Mucosa of descending colon (tissue), 3 donors: ENCODE data around the gene INO80B. TPM values are rescaled to one million over a fixed set of nuclear protein-coding genes. Genes with fewer than 3 reads are reported as not detected.
A peak's percentile ranks its signal among the peaks of the same experiment; 100 is the strongest.

ENCODE experiments used
- ATAC-seq: fragments of 200-7000 bp; cut with Tn5 transposase; one replicate; pipeline ENCODE4 v1.9.1; 2020; ENCODE audit warnings: mild to moderate bottlenecking, moderate library complexity
- DNase-seq, 3 donors: peaks; one replicate each; pipeline ENCODE4 v3.0.0-alpha.2; 2020
- H3K36me3 ChIP-seq: fragments of 200-600 bp; one replicate; pipeline ENCODE4 v1.8.0; 2021; ENCODE audit warnings: low read depth, mild to moderate bottlenecking
- H3K4me1 ChIP-seq: fragments of 200-600 bp; one replicate; pipeline ENCODE4 v1.8.0; 2021; ENCODE audit warnings: low read depth, mild to moderate bottlenecking
- H3K4me3 ChIP-seq: fragments of 200-600 bp; one replicate; pipeline ENCODE4 v1.8.0; 2021; ENCODE audit warnings: mild to moderate bottlenecking
- H3K9me3 ChIP-seq: fragments of 200-600 bp; one replicate; pipeline ENCODE4 v1.8.0; 2021; ENCODE audit warnings: mild to moderate bottlenecking
- CTCF ChIP-seq: fragments of 200-600 bp; IDR thresholded peaks from one replicate; pipeline ENCODE4 v1.8.0; 2022; ENCODE audit warnings: antibody characterized with exemption, mild to moderate bottlenecking
- intact Hi-C, 2 donors: fragments of 100-400 bp; cut with DNase I in 1 of 2; cut with micrococcal nuclease in 1 of 2; formaldehyde crosslinking; loops; one replicate each; pipeline versions ENCODE4 v1.11.0 to v1.11.1; 2022; cut with DNase I, micrococcal nuclease
- total RNA-seq, 3 donors: library from RNA; stranded (reverse); fragmentation: NEBNext Ultra II Directional in 2 of 3; extraction: Animal tissue kit (Norgen Biotek cat#: 25700) in 2 of 3; gene quantifications; one replicate each; pipeline versions ENCODE4 v1.2.1 to v1.2.4, GENCODE V29; 2021 to 2023
- donor health status: DM: no; HTN: no; CAD: no; lungs with moderate emphysema.
- donor health status: DM: no; HTN: no; CAD: no.
- donor health status: DM: no; HTN: yes; CAD: no.

Gene INO80B
- total RNA-seq, 3 donors from 2014 or later, result 25.0 to 36.5 (median 32.3) TPM

DNA sequence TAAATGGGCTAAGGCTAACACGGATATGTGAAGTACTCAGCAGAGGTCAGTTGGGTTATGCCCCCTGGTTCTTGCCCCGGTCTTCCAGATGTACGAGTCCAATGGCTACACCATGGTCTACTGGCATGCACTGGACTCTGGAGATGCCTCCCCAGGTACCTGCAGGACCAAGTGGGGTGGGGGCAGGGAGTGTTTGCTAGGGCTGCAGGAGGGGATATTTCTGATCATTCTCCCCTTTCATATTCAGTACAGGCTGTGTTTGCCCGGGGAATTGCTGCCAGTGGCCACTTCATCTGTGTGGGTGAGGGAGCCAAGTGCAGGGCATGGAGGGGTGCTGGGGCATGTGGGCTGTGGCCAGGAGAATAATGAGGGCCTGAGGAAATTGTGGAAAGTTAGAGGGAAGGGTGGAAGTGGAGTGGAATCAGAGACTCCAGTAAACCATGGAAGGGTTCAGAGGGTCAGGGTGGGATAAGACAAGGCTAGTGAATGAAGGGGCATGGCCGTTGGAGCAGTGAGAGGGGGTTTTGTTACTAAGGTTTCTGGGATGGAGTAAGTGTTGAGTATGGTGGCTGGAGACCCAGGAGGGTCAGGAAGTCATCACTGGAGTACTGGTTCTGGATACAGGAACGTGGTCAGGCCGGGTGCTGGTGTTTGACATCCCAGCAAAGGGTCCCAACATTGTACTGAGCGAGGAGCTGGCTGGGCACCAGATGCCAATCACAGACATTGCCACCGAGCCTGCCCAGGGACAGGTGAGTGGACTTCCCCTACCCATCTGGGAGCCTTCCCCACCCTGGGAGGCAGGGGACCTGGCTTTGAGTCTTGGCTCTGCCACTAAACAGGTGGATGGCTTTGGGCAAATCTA, 31.4 kb upstream of the INO80B start:
- DNase-seq, result peak in 1 of 3 donors; percentile 35
- intact Hi-C loops, result no loop called here
- no peak for ATAC-seq
- H3K36me3 ChIP-seq, result no peaks in the 10 kb centered on the region
- no peaks in the 10 kb centered on the region for H3K9me3 ChIP-seq
- peaks cover 12% of the 10 kb centered on the region for H3K4me1 ChIP-seq
- H3K4me3 ChIP-seq, result no peak overlapping the region
- TF ChIP-seq CTCF, result no peak

- H3K9me3 ChIP-seq, result no peaks in the 10 kb centered on the region
- ATAC-seq (no peak), DNase-seq (no peak)
- H3K4me3 ChIP-seq, result no peak overlapping the region
- H3K4me1 ChIP-seq, result peaks cover 19% of the 10 kb centered on the region
- intact Hi-C loops, result no loop called here
- H3K36me3 ChIP-seq, result no peaks in the 10 kb centered on the region
- TF ChIP-seq CTCF, result no peak
Measured at GRCh38 chr2:74424139-74424992, 30.5 kb upstream of the INO80B start.

GRCh38 chr2:74424995-74425406, 29.9 kb upstream of the INO80B start:
- no peak for TF ChIP-seq CTCF
- H3K4me1 ChIP-seq, result peaks cover 24% of the 10 kb centered on the region
- H3K36me3 ChIP-seq, result no peaks in the 10 kb centered on the region
- intact Hi-C loops, result no loop called here
- ATAC-seq, result no peak
- no peak overlapping the region for H3K4me3 ChIP-seq
- DNase-seq, result no peak
- H3K9me3 ChIP-seq, result no peaks in the 10 kb centered on the region

- Histone ChIP-seq H3K4me3 (no peak overlapping the region), H3K9me3 (no peaks in the 10 kb centered on the region), H3K4me1 (peaks cover 28% of the 10 kb centered on the region), H3K36me3 (no peaks in the 10 kb centered on the region)
- intact Hi-C loops, result no loop called here
- ATAC-seq (no peak), DNase-seq (no peak)
- no peak for TF ChIP-seq CTCF
Measured at GRCh38 chr2:74425523-74425922, 29.4 kb upstream of the INO80B start.

- TF ChIP-seq CTCF, result no peak
- H3K4me3 ChIP-seq, result no peak overlapping the region
- H3K4me1 ChIP-seq, result peaks cover 23% of the 10 kb centered on the region
- ATAC-seq (no peak), DNase-seq (no peak)
- intact Hi-C loops, result no loop called here
- no peaks in the 10 kb centered on the region for H3K36me3 ChIP-seq
- no peaks in the 10 kb centered on the region for H3K9me3 ChIP-seq
Measured at GRCh38 chr2:74426181-74426758, 28.6 kb upstream of the INO80B start.
